HEK293 (cell line): ENCODE results near the gene TRPM2.

Experiments used
- TRIM28 ChIP-seq: IDR thresholded peaks from 2 replicates; pipeline ENCODE4 v1.6.1; 2011; ENCODE audit warnings: low read length, control low read depth, borderline replicate concordance
- ZNF24 ChIP-seq: fragments of 450-650 bp; formaldehyde crosslinking; IDR thresholded peaks from 2 replicates; pipeline ENCODE4 v1.5.1; 2016; ENCODE audit warnings: missing biosample characterization, missing genetic modification characterization
- ZNF658 ChIP-seq: fragments of 450-650 bp; formaldehyde crosslinking; IDR thresholded peaks from 2 replicates; pipeline ENCODE4; 2016; ENCODE audit warnings: missing biosample characterization, missing genetic modification characterization
- TF ChIP-seq, protein P1 (sequence below): fragments of 450-650 bp; formaldehyde crosslinking; IDR thresholded peaks from 2 replicates; pipeline ENCODE4 v1.5.1; 2016; ENCODE audit warnings: missing biosample characterization, missing genetic modification characterization

DNA sequence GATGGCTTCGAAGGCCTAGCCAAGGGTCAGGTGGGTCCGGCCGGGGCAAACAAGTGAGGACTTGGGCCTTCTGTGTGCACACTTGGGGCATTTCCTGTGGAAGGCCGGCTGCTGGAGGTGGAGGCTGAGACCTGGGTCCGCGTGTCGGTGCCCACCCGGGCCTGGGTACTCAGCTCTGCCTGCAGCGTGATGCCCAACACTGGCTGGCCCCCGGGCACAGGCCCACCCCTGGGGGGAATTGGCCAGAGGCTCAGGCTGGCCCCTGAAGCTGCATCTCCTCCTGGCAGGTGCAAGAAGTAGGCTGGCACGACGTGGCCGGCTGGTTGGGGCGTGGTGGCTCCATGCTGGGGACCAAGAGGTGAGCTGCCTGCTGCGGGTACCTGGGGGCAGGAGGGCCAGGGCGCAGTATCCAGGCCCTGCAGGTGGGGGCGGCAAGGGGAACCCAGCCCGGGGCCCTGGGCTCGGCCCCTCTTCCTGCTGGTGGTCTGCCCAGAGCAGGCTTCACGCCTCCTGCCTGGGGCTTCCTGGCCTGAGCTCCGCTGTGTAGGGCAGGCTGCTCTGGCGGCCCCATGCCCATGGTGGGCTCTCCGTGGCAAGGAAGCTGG, 31.5 kb upstream of the TRPM2 start:
- TF ChIP-seq ZNF24 (tag by site-specific recombination) (no peak), ZNF658 (tag by site-specific recombination) (no peak), TRIM28 (no peak)
- TF ChIP-seq, protein P1, sequence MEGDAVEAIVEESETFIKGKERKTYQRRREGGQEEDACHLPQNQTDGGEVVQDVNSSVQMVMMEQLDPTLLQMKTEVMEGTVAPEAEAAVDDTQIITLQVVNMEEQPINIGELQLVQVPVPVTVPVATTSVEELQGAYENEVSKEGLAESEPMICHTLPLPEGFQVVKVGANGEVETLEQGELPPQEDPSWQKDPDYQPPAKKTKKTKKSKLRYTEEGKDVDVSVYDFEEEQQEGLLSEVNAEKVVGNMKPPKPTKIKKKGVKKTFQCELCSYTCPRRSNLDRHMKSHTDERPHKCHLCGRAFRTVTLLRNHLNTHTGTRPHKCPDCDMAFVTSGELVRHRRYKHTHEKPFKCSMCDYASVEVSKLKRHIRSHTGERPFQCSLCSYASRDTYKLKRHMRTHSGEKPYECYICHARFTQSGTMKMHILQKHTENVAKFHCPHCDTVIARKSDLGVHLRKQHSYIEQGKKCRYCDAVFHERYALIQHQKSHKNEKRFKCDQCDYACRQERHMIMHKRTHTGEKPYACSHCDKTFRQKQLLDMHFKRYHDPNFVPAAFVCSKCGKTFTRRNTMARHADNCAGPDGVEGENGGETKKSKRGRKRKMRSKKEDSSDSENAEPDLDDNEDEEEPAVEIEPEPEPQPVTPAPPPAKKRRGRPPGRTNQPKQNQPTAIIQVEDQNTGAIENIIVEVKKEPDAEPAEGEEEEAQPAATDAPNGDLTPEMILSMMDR (tag by site-specific recombination), result no peak
